GM12878 (cell line): ENCODE results near the gene RPRD1A. TPM values are rescaled to one million over a fixed set of nuclear protein-coding genes. Genes with fewer than 3 reads are reported as not detected.

Source experiments
- ATAC-seq: fragments of 200-7000 bp; cut with Tn5 transposase; 3 replicates; pipeline ENCODE4 v1.9.1; 2020; ENCODE audit warnings: mild to moderate bottlenecking, moderate library complexity
- BruUV-seq: library from RNA; stranded (reverse); fragments of 400-500 nt; replicated peaks from 2 replicates; lab custom pipeline; 2021; lab: Mats Ljungman, UMichigan
- CTCF ChIA-PET: fragments of 300-600 bp; sonication (Branson Sonifier 250); formaldehyde crosslinking; extraction: SDS; loops from one replicate; lab custom pipeline; 2021; ENCODE audit warnings: inconsistent platforms; lab: Yijun Ruan, JAX
- POLR2A ChIA-PET: fragments of 350-600 bp; formaldehyde crosslinking; extraction: SDS; loops from one replicate; lab custom pipeline; 2021; ENCODE audit warnings: inconsistent platforms; lab: Charles Lee
- RAD21 ChIA-PET: fragments of 300-600 bp; sonication (Branson Sonifier 250); formaldehyde crosslinking; loops from one replicate; lab custom pipeline; 2023; ENCODE audit warnings: antibody characterized with exemption; ENCODE audit not compliant: unreplicated experiment; lab: Charles Lee
- SMC1A ChIA-PET: fragments of 300-600 bp; sonication (Branson Sonifier 250); formaldehyde crosslinking; loops from one replicate; lab custom pipeline; 2023; ENCODE audit not compliant: unreplicated experiment, uncharacterized antibody; lab: Charles Lee
- DNase-seq: peaks from one replicate; pipeline ENCODE4 v3.0.0-alpha.2; 2011; ENCODE audit warnings: low read depth, low spot score
- FAIRE-seq: peaks from 3 replicates; lab custom pipeline; 2011; peaks lifted over from hg19 to GRCh38; lab: Jason Lieb, UNC
- H2AFZ ChIP-seq: 2 replicates; pipeline ENCODE4 v1.6.0; 2011; ENCODE audit warnings: low read depth, low read length, control low read depth; ENCODE audit not compliant: control insufficient read depth
- H3K27ac ChIP-seq: 2 replicates; pipeline ENCODE4 v1.5.1; 2011; ENCODE audit warnings: control low read depth; ENCODE audit not compliant: control insufficient read depth, insufficient read depth
- H3K27me3 ChIP-seq, 2 experiments: replicated peaks in 1 of 2; 2 replicates each; pipeline versions ENCODE4 v1.6.0 to v1.6.1; 2011; ENCODE audit warnings: low read length in 1 of 2; ENCODE audit not compliant: control insufficient read depth in 2 of 2, insufficient read depth in 2 of 2
- H3K36me3 ChIP-seq, 2 experiments: 2 replicates each; pipeline ENCODE4 v1.5.1; 2011; ENCODE audit warnings: low read length in 1 of 2; ENCODE audit not compliant: control insufficient read depth in 2 of 2, insufficient read depth in 2 of 2
- H3K4me1 ChIP-seq: 2 replicates; pipeline ENCODE4 v1.6.1; 2011; ENCODE audit warnings: mild to moderate bottlenecking, low read length, moderate library complexity, mixed read lengths; ENCODE audit not compliant: control insufficient read depth, insufficient read depth
- H3K4me2 ChIP-seq: 2 replicates; pipeline ENCODE4 v1.6.0; 2011; ENCODE audit warnings: control low read depth; ENCODE audit not compliant: control insufficient read depth, insufficient read depth
- H3K4me3 ChIP-seq: fragments of 200-600 bp; sonication (generic); 2 replicates; pipeline ENCODE4 v1.5.1; 2016
- H3K79me2 ChIP-seq: 2 replicates; pipeline ENCODE4 v1.6.0; 2011; ENCODE audit warnings: low read length; ENCODE audit not compliant: control insufficient read depth, insufficient read depth
- H3K9ac ChIP-seq: 2 replicates; pipeline ENCODE4 v1.8.0; 2011; ENCODE audit warnings: low read length, control low read depth, mixed read lengths; ENCODE audit not compliant: control insufficient read depth, insufficient read depth
- H3K9me3 ChIP-seq: replicated peaks from 3 replicates; pipeline ENCODE4 v1.5.1; 2011; ENCODE audit warnings: mild to moderate bottlenecking, low read length; ENCODE audit not compliant: control insufficient read depth, insufficient read depth
- H4K20me1 ChIP-seq: 2 replicates; pipeline ENCODE4 v1.6.0; 2011; ENCODE audit not compliant: control insufficient read depth, insufficient read depth
- BHLHE40 ChIP-seq, 2 experiments: fragments of 450-650 bp in 1 of 2; IDR thresholded peaks; 2 replicates each; pipeline ENCODE4 v1.6.1; 2011 to 2017; ENCODE audit warnings: low read depth in 2 of 2, borderline replicate concordance in 1 of 2, improper control_type of control experiment in 1 of 2, low read length in 1 of 2, mild to moderate bottlenecking in 1 of 2
- CBX3 ChIP-seq: fragments of 200-600 bp; sonication (generic); IDR thresholded peaks from 2 replicates; pipeline ENCODE4 v1.6.1; 2016; ENCODE audit warnings: low read depth, borderline replicate concordance
- CREM ChIP-seq: IDR thresholded peaks from 2 replicates; pipeline ENCODE4 v1.6.1; 2014; ENCODE audit warnings: antibody characterized with exemption, low read depth
- E2F8 ChIP-seq: fragments of 450-650 bp; IDR thresholded peaks from 2 replicates; pipeline ENCODE4 v1.6.1; 2018; ENCODE audit warnings: mild to moderate bottlenecking, low read depth, moderate library complexity; ENCODE audit not compliant: partially characterized antibody
- KAT2A ChIP-seq: conservative IDR thresholded peaks from 2 replicates; pipeline ENCODE4 v1.6.1; 2011; ENCODE audit warnings: low read depth, low read length; ENCODE audit not compliant: control insufficient read depth
- MEF2A ChIP-seq: IDR thresholded peaks from 2 replicates; pipeline ENCODE4 v1.6.1; 2011; ENCODE audit warnings: low read depth, mild to moderate bottlenecking, low read length, moderate library complexity; ENCODE audit not compliant: insufficient read depth
- MTA2 ChIP-seq: fragments of 450-650 bp; IDR thresholded peaks from 2 replicates; pipeline ENCODE4 v1.6.1; 2016; ENCODE audit warnings: low read depth, mild to moderate bottlenecking, moderate library complexity
- MYB ChIP-seq: fragments of 150-350 bp; IDR thresholded peaks from 2 replicates; pipeline ENCODE4 v1.6.1; 2014; ENCODE audit warnings: mild to moderate bottlenecking, low read depth, low read length, borderline replicate concordance
- NBN ChIP-seq: fragments of 450-650 bp; IDR thresholded peaks from 2 replicates; pipeline ENCODE4 v1.6.1; 2016
- POLR2A ChIP-seq: IDR thresholded peaks from 2 replicates; pipeline ENCODE4 v1.6.1; 2011; ENCODE audit warnings: low read depth, mild to moderate bottlenecking, low read length
- SPI1 ChIP-seq: IDR thresholded peaks from 2 replicates; pipeline ENCODE4 v1.6.1; 2011; ENCODE audit warnings: low read depth, mild to moderate bottlenecking, low read length, moderate library complexity, borderline replicate concordance; ENCODE audit not compliant: insufficient read depth
- ZBTB11 ChIP-seq: fragments of 450-650 bp; formaldehyde crosslinking; IDR thresholded peaks from 2 replicates; pipeline ENCODE4 v1.5.0; 2022; ENCODE audit warnings: mild to moderate bottlenecking, missing genetic modification characterization
- ZBTB33 ChIP-seq: fragments of 450-650 bp; IDR thresholded peaks from 2 replicates; pipeline ENCODE4 v1.6.1; 2017; ENCODE audit warnings: mild to moderate bottlenecking
- WGBS: methylation state at CpG from one replicate; pipeline ENCODE4 v1.1.6; 2016; ENCODE audit warnings: low lambda C conversion rate; ENCODE audit not compliant: insufficient replicate concordance, insufficient coverage; ENCODE audit errors: missing lambda C conversion rate; 5-methylcytosine and 5-hydroxymethylcytosine counted together
- in situ Hi-C: fragments of 300-500 bp; cut with MboI; formaldehyde crosslinking; loops from 9 replicates; pipeline ENCODE4 v1.14.3; 2018; ENCODE audit warnings: mixed read lengths
- intact Hi-C: fragments of 100-400 bp; cut with micrococcal nuclease; formaldehyde crosslinking; loops from one replicate; pipeline ENCODE4 v1.14.2; 2022; ENCODE audit not compliant: unreplicated experiment
- polyA plus RNA-seq, 11 experiments: library from polyadenylated mRNA; depleted of rRNA in 4 of 11; unstranded in 6 of 11; stranded (reverse) in 5 of 11; fragments of >200 nt; fragmentation: Nextera tagmentation in 4 of 11; fragmentation: Illumina TruSeq in 1 of 11; extraction: Ambion mirVana in 4 of 11; extraction: Trizol in 1 of 11; gene quantifications; 1 replicate in 1 of 11; 2 replicates in 10 of 11; pipeline versions ENCODE4 v1.2.1 to v1.2.3, GENCODE V29; 2011 to 2016; ENCODE audit warnings: inconsistent platforms in 2 of 11, missing spikeins in 2 of 11, low read depth in 1 of 11
- total RNA-seq, 4 experiments: library from RNA; depleted of rRNA in 3 of 4; stranded (reverse); fragments of >200 nt in 3 of 4; fragmentation: Illumina TruSeq in 1 of 4; extraction: Trizol in 1 of 4; gene quantifications; 2 replicates each; pipeline versions ENCODE4 v1.2.1 to v1.2.3, GENCODE V29; 2013 to 2021

RPRD1A gene
- total and polyA plus RNA-seq, 10 of the 15 experiments (the other 5 are each of a cell fraction or from before 2014, with no cell fraction given), result 16.2 to 66.2 (median 36.2) TPM

- TF ChIP-seq E2F8, result no peak
- TF ChIP-seq BHLHE40 (IDR thresholded peaks at IDR 0.05; ENCODE audit: borderline replicate concordance in 1 of 2, low read depth in 2 of 2, low read length in 1 of 2), result no peak
- no peak for TF ChIP-seq NBN
- TF ChIP-seq, all 136 proteins: peak for 0
Observed at GRCh38 chr18:36109737-36110136, 42.4 kb upstream of the RPRD1A start (continued).

- FAIRE-seq (no peak), DNase-seq (no peak), ATAC-seq (no peak)
- ChIA-PET CTCF (interaction anchor here (1.3 to 1.5 kb wide), 2 partner anchors 11 to 176 kb away, joined by 3 read pairs; no protein-coding TSS in a partner anchor), SMC1A (interaction anchor here (0.9 kb wide), 1 partner anchor 91 kb away, joined by 5 read pairs; no protein-coding TSS in a partner anchor), POLR2A (no interaction called here), RAD21 (no interaction called here)
- Histone ChIP-seq H3K4me3 (no peak overlapping the region), H3K27me3 (no peaks in the 10 kb centered on the region), H3K36me3 (peaks cover 0 to 12% of the 10 kb centered on the region in 2 experiments; a peak in 2 of 4 replicates), H4K20me1 (no peaks in the 10 kb centered on the region), H3K27ac (no peak overlapping the region), H3K79me2 (no peaks in the 10 kb centered on the region), H3K9me3 (no peaks in the 10 kb centered on the region), H3K9ac (no peak overlapping the region), H2AFZ (no peak overlapping the region), H3K4me1 (no peaks in the 10 kb centered on the region), H3K4me2 (no peak overlapping the region)
- intact Hi-C loops, result no loop called here
- TF ChIP-seq KAT2A, result no peak
- TF ChIP-seq POLR2A, result no peak
- TF ChIP-seq ZBTB33, result no peak
- TF ChIP-seq SPI1, result no peak
- TF ChIP-seq MYB, result no peak
- TF ChIP-seq MEF2A, result no peak
- no peak for TF ChIP-seq CREM
- TF ChIP-seq MTA2, result no peak
- no peak for TF ChIP-seq ZBTB11 (CRISPR knock-in tag)
- TF ChIP-seq CBX3, result no peak
- WGBS, result 98% methylated on average over 5 of the region's 5 CpGs
- no TSS peak for BruUV-seq
- in situ Hi-C loops, result no loop called here
Observed at GRCh38 chr18:36108601-36109000, 41.2 kb upstream of the RPRD1A start.
